ENCODE data around the gene TFF2. TPM values are rescaled to one million over a fixed set of nuclear protein-coding genes. Genes with fewer than 3 reads are reported as not detected.

The TFF2 gene
- total RNA-seq, 1 donor from 2014 or later, result not detected

- no peaks in the 10 kb centered on the region for H3K27me3 ChIP-seq
- no peak overlapping the region for H3K4me3 ChIP-seq
- intact Hi-C loops (cut with DNase I), result no loop called here
- no peaks in the 10 kb centered on the region for H3K36me3 ChIP-seq
- TF ChIP-seq POLR2A (IDR thresholded peaks at IDR 0.05) (no peak), CTCF (IDR thresholded peaks at IDR 0.05) (no peak), POLR2AphosphoS5 (IDR thresholded peaks at IDR 0.05; ENCODE audit: insufficient read depth in 1 of 2, low read depth in 1 of 2) (no peak)
- H3K9me3 ChIP-seq, result no peaks in the 10 kb centered on the region
- no peak overlapping the region for H3K27ac ChIP-seq
- H3K4me1 ChIP-seq, result no peaks in the 10 kb centered on the region
- no peak for DNase-seq (ENCODE audit: extremely low spot score in 2 of 2)
Measured at GRCh38 chr21:42330380-42331371, 20.1 kb downstream of the TFF2 start.

DNA sequence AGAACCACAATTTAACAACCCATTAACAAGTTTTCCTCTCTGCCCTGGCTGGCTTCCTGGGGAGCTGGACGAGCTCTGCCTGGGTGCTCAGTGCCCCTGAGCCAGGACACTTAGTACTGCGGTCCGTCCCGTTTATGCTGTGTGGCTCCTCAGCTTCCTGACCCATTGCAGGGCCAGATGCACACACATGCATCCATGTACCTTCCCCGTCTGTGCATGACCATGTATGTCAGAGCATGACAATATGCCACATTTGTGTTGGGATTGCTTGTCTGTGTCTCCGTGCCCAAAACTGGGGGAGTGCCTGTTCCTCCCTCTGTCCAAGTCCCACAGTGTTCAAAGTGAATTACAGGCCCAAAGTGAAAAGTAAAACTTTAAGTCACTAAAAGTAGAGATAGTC is 25.9 kb downstream of the TFF2 start:
- TF ChIP-seq CTCF (IDR thresholded peaks at IDR 0.05) (no peak), POLR2AphosphoS5 (IDR thresholded peaks at IDR 0.05; ENCODE audit: insufficient read depth in 1 of 2, low read depth in 1 of 2) (no peak), POLR2A (IDR thresholded peaks at IDR 0.05) (no peak)
- intact Hi-C loops (cut with DNase I), result no loop called here
- Histone ChIP-seq H3K27me3 (no peaks in the 10 kb centered on the region), H3K27ac (no peak overlapping the region), H3K4me3 (no peak overlapping the region), H3K4me1 (no peaks in the 10 kb centered on the region), H3K36me3 (no peaks in the 10 kb centered on the region), H3K9me3 (no peaks in the 10 kb centered on the region)
- no peak for DNase-seq (ENCODE audit: extremely low spot score in 2 of 2)

DNA sequence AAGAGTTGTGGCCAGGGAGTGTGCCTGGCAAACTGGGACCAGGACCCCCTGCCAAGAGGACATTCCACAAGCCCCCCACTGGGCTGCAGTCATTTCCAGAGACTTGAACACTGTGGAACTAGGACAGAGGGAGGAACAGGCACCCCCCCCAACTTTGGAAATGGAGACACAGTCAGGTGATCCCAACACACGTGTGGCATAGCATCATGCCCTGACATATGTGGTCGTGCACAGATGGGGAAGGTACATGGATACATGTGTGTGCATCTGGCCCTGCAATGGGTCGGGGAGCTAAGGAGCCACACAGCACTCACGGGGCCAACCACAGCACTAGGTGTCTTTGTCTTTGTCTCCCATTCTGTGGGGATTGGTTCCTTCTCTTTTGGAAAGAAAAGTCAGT is 28.9 kb downstream of the TFF2 start:
- no peak for DNase-seq (ENCODE audit: extremely low spot score in 2 of 2)
- no peaks in the 10 kb centered on the region for H3K36me3 ChIP-seq
- no peaks in the 10 kb centered on the region for H3K9me3 ChIP-seq
- intact Hi-C loops (cut with DNase I), result no loop called here
- no peak overlapping the region for H3K4me3 ChIP-seq
- no peaks in the 10 kb centered on the region for H3K4me1 ChIP-seq
- no peaks in the 10 kb centered on the region for H3K27me3 ChIP-seq
- TF ChIP-seq POLR2A (IDR thresholded peaks at IDR 0.05) (no peak), CTCF (IDR thresholded peaks at IDR 0.05) (no peak), POLR2AphosphoS5 (IDR thresholded peaks at IDR 0.05; ENCODE audit: insufficient read depth in 1 of 2, low read depth in 1 of 2) (no peak)
- H3K27ac ChIP-seq, result no peak overlapping the region

GRCh38 chr21:42321231-42321630 is 29.6 kb downstream of the TFF2 start:
- DNase-seq (ENCODE audit: extremely low spot score in 2 of 2), result no peak
- H3K27me3 ChIP-seq, result no peaks in the 10 kb centered on the region
- no peak overlapping the region for H3K27ac ChIP-seq
- intact Hi-C loops (cut with DNase I), result no loop called here
- no peak overlapping the region for H3K4me3 ChIP-seq
- no peak for TF ChIP-seq CTCF (IDR thresholded peaks at IDR 0.05)
- TF ChIP-seq POLR2AphosphoS5 (IDR thresholded peaks at IDR 0.05; ENCODE audit: insufficient read depth in 1 of 2, low read depth in 1 of 2), result no peak
- no peak for TF ChIP-seq POLR2A (IDR thresholded peaks at IDR 0.05)
- no peaks in the 10 kb centered on the region for H3K4me1 ChIP-seq
- H3K36me3 ChIP-seq, result no peaks in the 10 kb centered on the region
- H3K9me3 ChIP-seq, result no peaks in the 10 kb centered on the region

DNA sequence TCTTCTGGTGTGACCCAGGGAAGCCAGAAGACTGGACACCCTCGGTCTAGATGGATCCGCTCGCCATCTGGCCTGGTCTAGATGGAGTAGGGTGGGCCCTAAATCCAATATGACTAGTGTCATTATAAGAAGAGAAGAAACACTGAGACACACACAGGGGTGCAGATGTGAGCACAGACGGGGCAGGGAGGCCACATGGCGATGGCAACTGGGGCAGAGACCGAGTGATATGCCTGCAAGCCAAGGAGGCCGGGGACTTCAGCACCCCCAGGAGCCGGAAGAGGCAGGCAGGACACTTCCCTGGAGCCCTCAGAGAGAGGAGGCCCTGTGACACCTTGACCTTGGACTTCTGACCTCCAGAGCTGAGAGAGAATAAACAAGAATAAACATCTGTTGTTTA is 30.0 kb downstream of the TFF2 start:
- Histone ChIP-seq H3K4me3 (no peak overlapping the region), H3K27me3 (no peaks in the 10 kb centered on the region), H3K27ac (no peak overlapping the region), H3K36me3 (no peaks in the 10 kb centered on the region), H3K4me1 (no peaks in the 10 kb centered on the region), H3K9me3 (no peaks in the 10 kb centered on the region)
- intact Hi-C loops (cut with DNase I), result no loop called here
- TF ChIP-seq CTCF (IDR thresholded peaks at IDR 0.05), result no peak
- TF ChIP-seq POLR2A (IDR thresholded peaks at IDR 0.05), result no peak
- no peak for TF ChIP-seq POLR2AphosphoS5 (IDR thresholded peaks at IDR 0.05; ENCODE audit: insufficient read depth in 1 of 2, low read depth in 1 of 2)
- DNase-seq (ENCODE audit: extremely low spot score in 2 of 2), result no peak

Measured in vagina (tissue), 2 donors.